SU-DHL-6 (cell line): ENCODE measurements around the gene ANK3.

Experiments used
- H2AFZ ChIP-seq: fragments of 200-600 bp; sonication (generic); 2 replicates; pipeline ENCODE4 v1.6.1; 2014; ENCODE audit warnings: low read depth, mild to moderate bottlenecking, moderate library complexity, mixed read lengths, antibody characterized with exemption, low read length; ENCODE audit not compliant: severe bottlenecking
- H3F3A ChIP-seq: fragments of 200-600 bp; shearing (Covaris generic); 2 replicates; pipeline ENCODE4 v1.6.0; 2016; ENCODE audit warnings: antibody characterized with exemption, mild to moderate bottlenecking; ENCODE audit not compliant: insufficient read depth
- H3K27ac ChIP-seq: fragments of 200-600 bp; sonication (generic); 2 replicates; pipeline ENCODE4 v1.5.1; 2016; ENCODE audit warnings: low read depth, mild to moderate bottlenecking, low read length, moderate library complexity, mixed read lengths
- H3K27me3 ChIP-seq: fragments of 200-600 bp; sonication (generic), shearing (Covaris generic); 2 replicates; pipeline ENCODE4 v1.6.0; 2014; ENCODE audit warnings: mild to moderate bottlenecking, low read length
- H3K36me3 ChIP-seq: fragments of 200-600 bp; sonication (generic); 2 replicates; pipeline ENCODE4 v1.6.1; 2014; ENCODE audit warnings: mild to moderate bottlenecking, low read length, mixed read lengths
- H3K4me2 ChIP-seq: fragments of 300-600, 200-600 bp; shearing (Covaris generic), sonication (generic); 2 replicates; pipeline ENCODE4 v1.6.0; 2014; ENCODE audit warnings: low read length, low read depth, mild to moderate bottlenecking; ENCODE audit not compliant: poor library complexity, severe bottlenecking
- H3K4me3 ChIP-seq: fragments of 200-600 bp; sonication (generic); 2 replicates; pipeline ENCODE4 v1.5.1; 2014; ENCODE audit warnings: antibody characterized with exemption, low read length, mild to moderate bottlenecking, mixed read lengths; ENCODE audit not compliant: insufficient read depth, poor library complexity, severe bottlenecking
- H3K79me2 ChIP-seq: fragments of 200-600 bp; sonication (generic); 2 replicates; pipeline ENCODE4 v1.6.1; 2014; ENCODE audit warnings: mild to moderate bottlenecking, low read length, moderate library complexity; ENCODE audit not compliant: insufficient read depth
- H3K9ac ChIP-seq: fragments of 200-600 bp; sonication (generic); 2 replicates; pipeline ENCODE4 v1.7.0; 2014; ENCODE audit warnings: mild to moderate bottlenecking, low read length
- H3K9me2 ChIP-seq: fragments of 200-600 bp; sonication (generic); replicated peaks from 2 replicates; pipeline ENCODE4 v1.6.1; 2014; ENCODE audit warnings: low read length; ENCODE audit not compliant: insufficient read depth
- H3K9me3 ChIP-seq: fragments of 200-600 bp; sonication (generic); 2 replicates; pipeline ENCODE4 v1.6.1; 2014; ENCODE audit warnings: low read length, mixed read lengths; ENCODE audit not compliant: insufficient read depth
- H4K20me1 ChIP-seq: fragments of 200-600 bp; sonication (generic); 2 replicates; pipeline ENCODE4 v1.6.1; 2014; ENCODE audit warnings: low read depth, mild to moderate bottlenecking, antibody characterized with exemption, low read length, moderate library complexity, mixed read lengths
- EZH2phosphoT487 ChIP-seq: fragments of 200-600 bp; sonication (generic), shearing (Covaris generic); conservative IDR thresholded peaks from 2 replicates; pipeline ENCODE4 v1.6.1; 2018; ENCODE audit warnings: mild to moderate bottlenecking, antibody characterized with exemption, low read length, moderate library complexity, mixed read lengths
- TF ChIP-seq, protein P1 (sequence below): fragments of 200-600 bp; sonication (generic); IDR thresholded peaks from one replicate; pipeline ENCODE4 v1.5.1; 2017; ENCODE audit warnings: antibody characterized with exemption, mild to moderate bottlenecking, low read length, moderate library complexity; ENCODE audit not compliant: insufficient read depth, poor library complexity, severe bottlenecking

The ANK3 gene

DNA sequence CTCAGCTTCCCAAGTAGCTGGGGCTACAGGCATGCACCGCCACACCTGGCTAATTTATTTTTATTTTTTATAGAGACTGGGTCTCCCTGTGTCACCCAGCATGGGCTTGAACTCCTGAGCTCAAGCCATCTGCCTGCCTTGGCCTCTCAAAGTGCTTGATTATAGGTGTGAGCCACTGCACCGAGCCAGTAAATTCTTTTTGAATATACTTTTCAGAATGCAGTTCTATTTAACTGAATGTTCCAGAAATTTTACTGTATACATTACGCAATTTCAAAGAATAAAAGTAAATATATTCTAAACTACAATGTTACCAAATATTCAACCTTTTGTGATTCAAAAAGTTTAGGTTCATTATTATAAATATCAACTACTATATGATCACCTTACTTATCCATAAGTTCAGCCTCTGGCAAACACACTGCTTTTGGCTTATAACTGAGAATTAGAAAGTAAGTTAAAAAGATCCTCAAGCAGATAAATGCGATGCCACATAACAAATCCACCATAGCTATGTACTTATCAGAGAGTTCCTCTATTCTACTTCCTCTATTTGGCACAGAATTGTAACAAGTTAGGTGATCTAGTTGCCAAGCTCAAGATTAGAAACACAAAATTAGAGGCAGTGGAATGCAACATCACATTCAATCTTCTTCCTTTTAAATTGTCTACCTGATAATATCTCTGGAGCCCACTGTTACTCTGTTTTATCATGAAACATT, 118.2 kb downstream of the ANK3 start:
- peaks cover 20% of the 10 kb centered on the region; the same call in 1 of the 2 replicates for H3K9me3 ChIP-seq
- peak overlapping the region; percentile 64 for H3K4me2 ChIP-seq
- no peaks in the 10 kb centered on the region for H4K20me1 ChIP-seq
- H3K9ac ChIP-seq = peak overlapping the region; percentile 22
- no peaks in the 10 kb centered on the region for H3K9me2 ChIP-seq
- H2AFZ ChIP-seq = no peak overlapping the region
- H3K4me3 ChIP-seq = peak overlapping the region; percentile 0
- no peaks in the 10 kb centered on the region for H3K27me3 ChIP-seq
- peak overlapping the region; percentile 99 for H3K27ac ChIP-seq
- H3F3A ChIP-seq = peaks cover 60% of the 10 kb centered on the region
- TF ChIP-seq EZH2phosphoT487 = no peak
- TF ChIP-seq, protein P1, sequence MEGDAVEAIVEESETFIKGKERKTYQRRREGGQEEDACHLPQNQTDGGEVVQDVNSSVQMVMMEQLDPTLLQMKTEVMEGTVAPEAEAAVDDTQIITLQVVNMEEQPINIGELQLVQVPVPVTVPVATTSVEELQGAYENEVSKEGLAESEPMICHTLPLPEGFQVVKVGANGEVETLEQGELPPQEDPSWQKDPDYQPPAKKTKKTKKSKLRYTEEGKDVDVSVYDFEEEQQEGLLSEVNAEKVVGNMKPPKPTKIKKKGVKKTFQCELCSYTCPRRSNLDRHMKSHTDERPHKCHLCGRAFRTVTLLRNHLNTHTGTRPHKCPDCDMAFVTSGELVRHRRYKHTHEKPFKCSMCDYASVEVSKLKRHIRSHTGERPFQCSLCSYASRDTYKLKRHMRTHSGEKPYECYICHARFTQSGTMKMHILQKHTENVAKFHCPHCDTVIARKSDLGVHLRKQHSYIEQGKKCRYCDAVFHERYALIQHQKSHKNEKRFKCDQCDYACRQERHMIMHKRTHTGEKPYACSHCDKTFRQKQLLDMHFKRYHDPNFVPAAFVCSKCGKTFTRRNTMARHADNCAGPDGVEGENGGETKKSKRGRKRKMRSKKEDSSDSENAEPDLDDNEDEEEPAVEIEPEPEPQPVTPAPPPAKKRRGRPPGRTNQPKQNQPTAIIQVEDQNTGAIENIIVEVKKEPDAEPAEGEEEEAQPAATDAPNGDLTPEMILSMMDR = no peak
- no peaks in the 10 kb centered on the region for H3K79me2 ChIP-seq
- H3K36me3 ChIP-seq = peaks cover 7% of the 10 kb centered on the region; the same call in 1 of the 2 replicates

GRCh38 chr10:60270426-60270825, 119.2 kb downstream of the ANK3 start:
- Histone ChIP-seq H4K20me1 (no peaks in the 10 kb centered on the region), H2AFZ (no peak overlapping the region), H3K9me2 (no peaks in the 10 kb centered on the region), H3K9me3 (peaks cover 20% of the 10 kb centered on the region; the same call in 1 of the 2 replicates), H3K9ac (peak overlapping the region; percentile 24), H3K4me3 (peak overlapping the region; percentile 28), H3K79me2 (no peaks in the 10 kb centered on the region), H3K27me3 (no peaks in the 10 kb centered on the region), H3F3A (peaks cover 70% of the 10 kb centered on the region), H3K27ac (peak overlapping the region; percentile 99), H3K36me3 (peaks cover 7% of the 10 kb centered on the region; the same call in 1 of the 2 replicates), H3K4me2 (peak overlapping the region; percentile 64)
- TF ChIP-seq EZH2phosphoT487 = no peak
- TF ChIP-seq, protein P1 = no peak

DNA sequence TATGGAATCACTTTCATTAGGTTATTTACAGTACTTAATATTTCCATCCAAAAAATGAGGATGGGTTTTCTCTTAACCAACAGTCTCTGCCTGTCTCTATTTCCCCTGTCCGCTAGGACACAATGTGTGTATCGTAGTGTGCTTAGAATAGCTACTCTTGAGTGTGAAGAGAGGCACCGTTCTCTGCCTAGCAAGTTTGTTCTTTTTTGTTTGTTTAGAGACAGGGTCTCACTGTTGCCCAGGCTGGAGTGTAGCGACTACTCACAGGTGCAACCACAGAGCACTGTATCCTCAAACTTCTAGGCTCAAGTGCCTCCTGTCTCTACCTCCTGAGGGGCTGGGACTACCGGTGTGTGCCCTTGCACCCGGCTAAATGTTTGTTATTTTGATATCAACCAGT, 121.9 kb downstream of the ANK3 start:
- Histone ChIP-seq H3K9me3 (0 out of 2 replicates have a peak, but pooled peaks cover 3% of the 10 kb centered on the region), H3K79me2 (no peaks in the 10 kb centered on the region), H3K4me2 (peak overlapping the region; percentile 91), H3K9ac (peak overlapping the region; percentile 53), H3K27me3 (no peaks in the 10 kb centered on the region), H3K4me3 (peak overlapping the region; percentile 19), H2AFZ (no peak overlapping the region), H4K20me1 (no peaks in the 10 kb centered on the region), H3K27ac (peak overlapping the region; percentile 99), H3F3A (peaks cover 68% of the 10 kb centered on the region), H3K9me2 (no peaks in the 10 kb centered on the region), H3K36me3 (no peaks in the 10 kb centered on the region; the same call in 1 of the 2 replicates)
- TF ChIP-seq, protein P1 = no peak
- TF ChIP-seq EZH2phosphoT487 = no peak
